Heart right ventricle (tissue), 16 donors: Measurements from ENCODE around the gene RUNX1. TPM values are rescaled to one million over a fixed set of nuclear protein-coding genes. Genes with fewer than 3 reads are reported as not detected.
A peak's percentile ranks its signal among the peaks of the same experiment; 100 is the strongest.

Source experiments
- ATAC-seq, 8 donors: fragments of 200-7000 bp; cut with Tn5 transposase; one replicate each; pipeline ENCODE4 v1.9.1; 2020; ENCODE audit warnings: mild to moderate bottlenecking in 8 of 8, moderate library complexity in 8 of 8, moderate number of reproducible peaks in 1 of 8
- DNase-seq, 2 donors: peaks; one replicate each; pipeline ENCODE4 v3.0.0-alpha.2; 2020
- H3K27ac ChIP-seq, 10 donors: fragments of 200-600 bp; sonication (generic) in 2 of 10; one replicate each; pipeline versions ENCODE4 v1.5.0 to v1.8.0; 2020 to 2022; ENCODE audit warnings: mild to moderate bottlenecking in 3 of 10
- H3K27me3 ChIP-seq, 7 donors: fragments of 200-600 bp; one replicate each; pipeline ENCODE4 v1.8.0; 2021 to 2022; ENCODE audit warnings: mild to moderate bottlenecking in 2 of 7
- H3K36me3 ChIP-seq, 9 donors: fragments of 200-600 bp; sonication (generic) in 1 of 9; one replicate each; pipeline versions ENCODE4 v1.5.0 to v1.8.0; 2020 to 2022; ENCODE audit warnings: mild to moderate bottlenecking in 2 of 9
- H3K4me1 ChIP-seq, 9 donors: fragments of 200-600 bp; sonication (generic) in 1 of 9; one replicate each; pipeline versions ENCODE4 v1.5.0 to v1.8.0; 2020 to 2022; ENCODE audit warnings: mild to moderate bottlenecking in 4 of 9
- H3K4me3 ChIP-seq, 10 donors: fragments of 200-600 bp; sonication (generic) in 2 of 10; one replicate each; pipeline versions ENCODE4 v1.5.0 to v1.8.0; 2020 to 2022; ENCODE audit warnings: mild to moderate bottlenecking in 7 of 10, moderate library complexity in 2 of 10
- H3K9me3 ChIP-seq, 11 donors: fragments of 200-600 bp in 10 of 11; sonication (generic) in 2 of 11; one replicate each; pipeline versions ENCODE4 v1.5.0 to v1.8.0; 2013 to 2022; ENCODE audit warnings: mild to moderate bottlenecking in 2 of 11, control low read depth in 1 of 11, moderate library complexity in 1 of 11
- WGBS, 2 donors: extraction: QIAGEN DNeasy Blood & Tissue Kit; methylation state at CpG; one replicate each; pipeline ENCODE4 v1.1.7; 2013; ENCODE audit warnings: inconsistent platforms in 1 of 2; 5-methylcytosine and 5-hydroxymethylcytosine counted together
- intact Hi-C, 10 donors: fragments of 100-400 bp; cut with DNase I; formaldehyde crosslinking; loops; one replicate each; pipeline versions ENCODE4 v1.11.1 to v1.14.2; 2022
- polyA plus RNA-seq, 2 donors: library from polyadenylated mRNA; stranded (reverse); fragments of 200-250 nt; gene quantifications; one replicate each; pipeline ENCODE4 v1.2.3, GENCODE V29; 2013
- total RNA-seq, 10 donors: library from RNA; stranded (reverse); fragmentation: NEBNext Ultra II Directional in 3 of 10; extraction: Animal tissue kit (Norgen Biotek cat#: 25700) in 3 of 10; gene quantifications; one replicate each; pipeline versions ENCODE4 v1.2.1 to v1.2.4, GENCODE V29; 2021 to 2023
- TF ChIP-seq, protein P1 (sequence below), 9 donors: fragments of 200-600 bp; sonication (generic) in 2 of 9; IDR thresholded peaks; one replicate each; pipeline versions ENCODE4 v1.5.0 to v1.8.0; 2021 to 2022; ENCODE audit warnings: antibody characterized with exemption in 9 of 9, mild to moderate bottlenecking in 5 of 9, moderate library complexity in 1 of 9
- donor health status: Arrhythmogenic right ventricular cardiomyopathy.
- donor health status: ischemic (EF 13 %, LVEDD 7.1; RV severe dilation, severe dysfunction).
- donor health status: healthy with polysubstance abuse.
- donor health status: DM: no; HTN: yes; CAD: no.
- donor health status: DM: no; HTN: no; CAD: no.
- donor health status: ischemic (EF 25% LVEDD 6.9; RV normal size, moderate dysfunction).
- donor health status: ischemic (EF 25% LVEDD 5.7; RV mildly dilated, moderate dysfunction).
- donor health status: healthy.
- donor health status: DM: yes; HTN: yes; CAD: no.
- donor health status: Ischemic cardiomyopathy.
- donor health status: ischemic (EF 35%, LVEDD 5.7; RV mildly dilated, moderate dysfunction).
- donor health status: nonischemic (EF 11% LVEDD 7.7; RV severe dilation, severe dysfunction).
- donor health status: DM: yes; HTN: yes; CAD: no.
- donor health status: PGD.
- donor health status: ischemic (EF 29% LVEDD 5.4; RV normal size, mild dysfunction).
- donor health status: nonischemic (EF 23%, LVEDD 6.1; RV moderate dilation, normal function).

Gene RUNX1
- total and polyA plus RNA-seq, 12 donors: 0.88 to 29.3 (median 3.5) TPM

DNA sequence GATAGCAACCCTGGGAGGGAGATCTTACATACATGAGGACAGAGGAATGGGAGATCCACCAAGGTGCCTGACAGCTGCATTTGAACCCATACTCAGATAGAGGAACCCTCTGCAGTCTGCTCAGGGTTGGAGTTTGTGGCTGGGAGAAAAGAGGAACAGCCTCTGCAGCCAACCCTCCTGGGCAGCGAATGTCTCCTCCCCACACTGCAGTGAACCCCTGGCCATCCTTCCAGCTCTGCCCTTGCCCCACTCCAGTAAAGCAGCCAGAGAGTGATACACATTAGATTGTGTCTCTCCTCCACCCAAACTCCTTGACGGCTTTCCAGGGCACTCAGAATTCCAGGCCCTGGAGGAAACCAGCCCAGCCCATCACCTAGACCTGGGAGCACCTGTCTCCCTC lies 137.7 kb downstream of the RUNX1 start:
- DNase-seq (no peak), ATAC-seq (peak in 4 of 8 donors; percentile 11 to 79 (median 34))
- Histone ChIP-seq H3K27ac (no peak overlapping the region), H3K36me3 (no peaks in the 10 kb centered on the region), H3K27me3 (peaks cover 0 to 60% (median 26%) of the 10 kb centered on the region in 7 donors), H3K4me3 (no peak overlapping the region), H3K9me3 (no peaks in the 10 kb centered on the region), H3K4me1 (peaks cover 0 to 73% (median 0%) of the 10 kb centered on the region in 9 donors)
- intact Hi-C loops: no loop called here
- TF ChIP-seq, protein P1, sequence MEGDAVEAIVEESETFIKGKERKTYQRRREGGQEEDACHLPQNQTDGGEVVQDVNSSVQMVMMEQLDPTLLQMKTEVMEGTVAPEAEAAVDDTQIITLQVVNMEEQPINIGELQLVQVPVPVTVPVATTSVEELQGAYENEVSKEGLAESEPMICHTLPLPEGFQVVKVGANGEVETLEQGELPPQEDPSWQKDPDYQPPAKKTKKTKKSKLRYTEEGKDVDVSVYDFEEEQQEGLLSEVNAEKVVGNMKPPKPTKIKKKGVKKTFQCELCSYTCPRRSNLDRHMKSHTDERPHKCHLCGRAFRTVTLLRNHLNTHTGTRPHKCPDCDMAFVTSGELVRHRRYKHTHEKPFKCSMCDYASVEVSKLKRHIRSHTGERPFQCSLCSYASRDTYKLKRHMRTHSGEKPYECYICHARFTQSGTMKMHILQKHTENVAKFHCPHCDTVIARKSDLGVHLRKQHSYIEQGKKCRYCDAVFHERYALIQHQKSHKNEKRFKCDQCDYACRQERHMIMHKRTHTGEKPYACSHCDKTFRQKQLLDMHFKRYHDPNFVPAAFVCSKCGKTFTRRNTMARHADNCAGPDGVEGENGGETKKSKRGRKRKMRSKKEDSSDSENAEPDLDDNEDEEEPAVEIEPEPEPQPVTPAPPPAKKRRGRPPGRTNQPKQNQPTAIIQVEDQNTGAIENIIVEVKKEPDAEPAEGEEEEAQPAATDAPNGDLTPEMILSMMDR (IDR thresholded peaks at IDR 0.05): no peak
- WGBS, 2 donors: 82 to 90% methylated on average over 2 of the region's 2 CpGs

DNA sequence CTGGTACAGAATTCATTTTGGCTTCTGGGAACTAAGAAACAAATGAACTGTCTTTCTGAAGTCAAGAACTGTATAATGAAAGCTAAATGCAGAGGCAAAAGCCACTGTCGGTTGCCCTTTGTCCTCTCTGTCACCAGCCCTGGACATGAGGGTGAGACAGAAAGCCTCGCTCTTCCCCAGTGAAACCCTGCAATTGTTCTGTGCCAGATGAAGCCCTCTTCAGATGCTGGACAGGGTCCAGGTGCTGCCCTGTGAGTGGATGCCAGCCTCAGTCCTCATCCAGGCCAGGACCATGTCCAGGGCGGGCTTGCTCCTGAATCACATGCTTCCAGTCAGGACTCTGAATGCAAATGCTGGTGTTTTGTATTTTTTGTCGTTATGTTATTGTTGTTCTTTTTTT lies 138.7 kb downstream of the RUNX1 start:
- no peaks in the 10 kb centered on the region for H3K9me3 ChIP-seq
- WGBS, 2 donors: 76 to 80% methylated on average over 4 of the region's 4 CpGs
- H3K27me3 ChIP-seq: peaks cover 0 to 67% (median 26%) of the 10 kb centered on the region in 7 donors
- TF ChIP-seq, protein P1 (IDR thresholded peaks at IDR 0.05): no peak
- H3K27ac ChIP-seq: peak overlapping the region in 1 of 10 donors; percentile 39
- peaks cover 0 to 73% (median 0%) of the 10 kb centered on the region in 9 donors for H3K4me1 ChIP-seq
- H3K36me3 ChIP-seq: no peaks in the 10 kb centered on the region
- ATAC-seq (no peak), DNase-seq (no peak)
- no peak overlapping the region for H3K4me3 ChIP-seq
- intact Hi-C loops: no loop called here

DNA sequence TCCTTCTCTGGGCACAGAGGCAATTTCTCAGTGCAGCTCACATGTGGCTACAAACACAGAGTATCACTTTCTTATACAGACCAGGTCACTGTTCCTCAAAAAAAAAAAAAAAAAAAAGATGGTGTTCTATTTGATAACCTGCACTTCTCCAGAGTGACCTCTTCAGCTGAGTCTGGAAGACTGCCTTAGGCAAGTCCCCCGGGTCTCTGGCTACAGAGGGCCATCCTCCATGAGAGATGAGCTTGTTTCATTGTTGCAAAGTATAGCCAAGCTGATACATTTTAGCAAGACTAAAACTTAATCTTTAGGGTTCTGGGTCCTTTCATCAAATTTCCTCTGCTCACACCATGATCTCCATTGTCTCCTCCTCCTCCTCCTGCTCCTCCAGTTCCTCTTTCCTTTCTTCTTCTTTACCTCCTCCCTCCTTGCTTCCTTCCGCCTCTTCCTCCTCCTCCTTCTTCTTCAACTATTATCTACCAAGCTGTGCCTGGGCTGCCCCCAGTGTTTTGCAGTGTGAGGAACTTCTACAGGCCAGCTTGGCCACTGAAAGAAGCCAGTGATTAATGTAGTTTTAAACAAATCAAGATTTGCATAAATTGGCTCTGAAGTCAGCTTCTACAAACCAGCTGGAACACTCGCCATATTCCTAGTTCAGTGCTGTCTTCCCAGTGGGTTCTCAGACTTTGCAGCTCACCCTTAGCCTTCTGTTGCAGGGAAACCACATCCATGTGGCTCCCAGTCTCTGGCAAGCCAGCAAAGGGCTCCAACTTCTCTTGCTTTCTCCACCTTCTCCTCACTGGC lies 139.4 kb downstream of the RUNX1 start:
- Histone ChIP-seq H3K27ac (peak overlapping the region in 1 of 10 donors; percentile 39), H3K9me3 (no peaks in the 10 kb centered on the region), H3K4me1 (peaks cover 0 to 71% (median 0%) of the 10 kb centered on the region in 9 donors), H3K36me3 (no peaks in the 10 kb centered on the region), H3K27me3 (peaks cover 0 to 74% (median 26%) of the 10 kb centered on the region in 7 donors), H3K4me3 (no peak overlapping the region)
- TF ChIP-seq, protein P1 (IDR thresholded peaks at IDR 0.05): no peak
- no peak for DNase-seq
- no peak for ATAC-seq
- 61 to 71% methylated on average over 3 of the region's 3 CpGs for WGBS, 2 donors
- intact Hi-C loops: loop anchor here in 1 of 10 donors (10.0 kb wide), 1 partner anchor 165 kb away; no protein-coding TSS in a partner anchor

DNA sequence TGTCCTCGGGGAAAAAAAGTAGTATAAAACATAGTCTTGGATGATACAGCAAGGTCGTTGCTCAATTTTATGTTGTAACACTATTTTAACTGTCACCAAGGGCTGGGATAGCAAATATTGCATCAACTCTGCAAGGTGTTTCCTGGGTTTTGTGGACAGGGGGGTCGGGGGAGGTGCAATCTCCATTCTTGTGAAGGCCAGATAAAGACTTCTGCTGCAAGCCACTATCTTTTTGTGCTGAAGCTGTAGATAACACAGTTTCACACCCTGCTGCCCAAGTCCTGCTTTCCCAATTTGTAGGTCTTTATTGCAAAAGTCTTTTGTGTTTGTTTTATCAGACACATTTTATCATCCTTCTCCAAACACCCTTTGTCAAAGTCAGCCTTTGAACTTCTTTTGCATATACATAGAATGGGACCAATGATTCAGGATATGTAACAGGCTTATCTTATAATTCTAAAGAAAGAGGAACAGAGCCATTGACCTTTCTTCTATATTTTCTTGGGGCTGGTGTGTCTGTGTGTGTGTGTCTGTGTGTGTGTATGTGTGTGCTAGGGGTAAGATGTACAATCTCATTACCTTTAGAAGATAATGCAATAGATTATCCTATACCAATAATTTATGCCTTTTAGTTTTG lies 140.6 kb downstream of the RUNX1 start:
- TF ChIP-seq, protein P1 (IDR thresholded peaks at IDR 0.05): no peak
- DNase-seq: no peak
- peaks cover 0 to 80% (median 19%) of the 10 kb centered on the region in 7 donors for H3K27me3 ChIP-seq
- no peak overlapping the region for H3K4me3 ChIP-seq
- peak in 2 of 8 donors; percentile 49 to 51 for ATAC-seq
- intact Hi-C loops: loop anchor here in 1 of 10 donors (10.0 kb wide), 1 partner anchor 164 kb away; no protein-coding TSS in a partner anchor
- H3K9me3 ChIP-seq: no peaks in the 10 kb centered on the region
- 27 to 37% methylated on average over 3 of the region's 3 CpGs for WGBS, 2 donors
- no peaks in the 10 kb centered on the region for H3K36me3 ChIP-seq
- peak overlapping the region in 1 of 10 donors; percentile 20 for H3K27ac ChIP-seq
- H3K4me1 ChIP-seq: peaks cover 0 to 62% (median 0%) of the 10 kb centered on the region in 9 donors
